ENCODE results near the gene NPM1.

DNA sequence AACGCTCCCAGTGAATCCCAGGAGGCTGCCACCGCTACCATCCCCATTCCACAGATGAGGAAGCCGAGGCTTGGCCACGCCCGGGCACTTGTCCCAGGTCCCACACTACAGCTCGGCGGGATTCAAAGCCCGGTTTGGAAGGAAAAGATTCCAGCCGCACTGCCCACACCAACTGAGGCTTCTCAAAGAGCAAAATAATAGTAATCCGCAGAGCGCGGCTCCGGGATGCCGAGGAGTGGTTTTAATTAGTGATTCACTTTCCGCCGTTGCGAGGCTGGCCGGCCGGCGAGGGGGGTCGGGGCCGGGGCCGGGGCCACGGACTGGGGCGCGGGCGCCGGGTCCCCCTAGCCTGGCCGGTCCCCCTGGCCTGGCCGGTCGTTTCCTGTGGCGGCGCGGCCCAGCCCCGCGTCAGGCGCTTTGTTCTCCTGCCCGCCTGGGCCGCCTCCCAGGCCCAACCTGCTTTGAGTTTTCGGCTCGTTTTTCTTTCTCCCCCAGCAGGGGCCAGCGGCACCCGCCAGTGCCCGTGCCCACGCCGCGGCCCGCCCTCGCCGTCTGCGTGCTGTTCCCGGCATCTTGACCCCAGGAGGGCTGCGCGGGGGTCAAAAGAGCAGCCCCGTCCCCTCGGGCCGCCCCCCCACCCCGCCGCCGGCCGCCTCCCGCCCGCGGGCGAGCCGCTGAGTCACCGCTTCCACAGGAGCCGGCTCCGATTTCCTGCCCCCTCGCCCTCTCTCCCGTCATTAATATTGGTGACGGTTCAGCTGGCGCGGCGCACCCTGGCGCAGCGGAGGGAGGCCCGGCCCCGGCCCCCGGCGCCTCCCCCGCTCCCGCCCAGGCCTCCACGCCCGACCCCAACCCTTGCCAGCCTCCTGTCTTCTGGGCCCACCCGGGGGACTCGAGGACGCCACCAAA, 63.0 kb downstream of the NPM1 start:
- TF ChIP-seq CTCF (IDR thresholded peaks at IDR 0.05), result no peak
- no peak for TF ChIP-seq POLR2A (IDR thresholded peaks at IDR 0.05)
